Sigmoid colon (tissue), 7 donors: ENCODE data around the gene CXorf38. TPM values are rescaled to one million over a fixed set of nuclear protein-coding genes. Genes with fewer than 3 reads are reported as not detected.
A peak's percentile ranks its signal among the peaks of the same experiment; 100 is the strongest.

Experiments used
- DNase-seq: peaks from one replicate; pipeline ENCODE4 v3.0.0-alpha.2; 2019
- H3K27ac ChIP-seq, 4 donors: fragments of 200-600 bp; sonication (generic); one replicate each; pipeline ENCODE4 v1.5.1; 2016 to 2019; ENCODE audit warnings: mild to moderate bottlenecking in 1 of 4
- H3K27me3 ChIP-seq, 3 donors: fragments of 200-600 bp; sonication (generic); one replicate each; pipeline ENCODE4 v1.5.1; 2019; ENCODE audit warnings: mild to moderate bottlenecking in 1 of 3
- H3K36me3 ChIP-seq, 4 donors: fragments of 200-600 bp; sonication (generic); one replicate each; pipeline ENCODE4 v1.5.1; 2016 to 2019
- H3K4me1 ChIP-seq, 4 donors: fragments of 200-600 bp; sonication (generic); one replicate each; pipeline ENCODE4 v1.5.1; 2017 to 2019
- H3K4me3 ChIP-seq, 4 donors: fragments of 200-600 bp; sonication (generic); one replicate each; pipeline ENCODE4 v1.5.1; 2017 to 2019; ENCODE audit warnings: mild to moderate bottlenecking in 2 of 4, moderate library complexity in 1 of 4
- H3K9me3 ChIP-seq, 4 donors: fragments of 200-600 bp in 3 of 4; sonication (generic) in 3 of 4; one replicate each; pipeline versions ENCODE4 v1.5.1 to v1.6.1; 2013 to 2019
- EP300 ChIP-seq, 4 donors: sonication (generic); formaldehyde crosslinking; IDR thresholded peaks; one replicate each; pipeline ENCODE4 v1.6.1; 2017; ENCODE audit warnings: antibody characterized with exemption in 4 of 4
- POLR2A ChIP-seq, 2 donors: fragments of 450-650 bp; IDR thresholded peaks; one replicate each; pipeline ENCODE4 v1.6.1; 2016; ENCODE audit warnings: antibody characterized with exemption in 2 of 2, mild to moderate bottlenecking in 2 of 2, moderate library complexity in 2 of 2
- POLR2AphosphoS5 ChIP-seq, 4 donors: sonication (generic); formaldehyde crosslinking; IDR thresholded peaks; one replicate each; pipeline ENCODE4 v1.6.1; 2017; ENCODE audit warnings: antibody characterized with exemption in 4 of 4
- WGBS, 2 donors: extraction: QIAGEN DNeasy Blood & Tissue Kit; methylation state at CpG; one replicate each; pipeline ENCODE4 v1.1.7; 2013; 5-methylcytosine and 5-hydroxymethylcytosine counted together
- intact Hi-C: fragments of 100-400 bp; cut with DNase I; formaldehyde crosslinking; loops from one replicate; pipeline ENCODE4 v1.15.1; 2023
- polyA plus RNA-seq, 3 donors: library from polyadenylated mRNA; stranded (reverse); fragments of 200-250 nt; gene quantifications; one replicate each; pipeline ENCODE4 v1.2.3, GENCODE V29; 2013
- total RNA-seq, 4 donors: library from RNA; depleted of rRNA; stranded (reverse); fragments of >200 nt; gene quantifications; one replicate each; pipeline ENCODE4 v1.1.0, GENCODE V29; 2016
- TF ChIP-seq, protein P1 (sequence below), 4 experiments: fragments of 450-650 bp in 3 of 4; fragments of 200-600 bp in 1 of 4; IDR thresholded peaks; one replicate each; pipeline ENCODE4 v1.5.1; 2016 to 2019; ENCODE audit warnings: antibody characterized with exemption in 4 of 4, mild to moderate bottlenecking in 3 of 4, moderate library complexity in 2 of 4
- donor health status: healthy with polysubstance abuse.
- donor health status: Bipolar disorder and iron deficiency.
- donor health status: healthy.

CXorf38 gene
- 10 to 100 TPM in 1 of 4 donors, 1 to 10 TPM in 3; 9.2 to 11.4 (median 9.8) TPM for total RNA-seq
- 10 to 100 TPM in 1 of 3 donors, 1 to 10 TPM in 2; 7.6 to 13.0 (median 9.6) TPM for polyA plus RNA-seq

GRCh38 chrX:40647307-40648197 is at the start of gene CXorf38:
Gene CXorf38 (minus strand): TSS chrX:40647561. CDS start chrX:40647520, 41 bp downstream.
- Histone ChIP-seq H3K9me3 (no peaks in the 10 kb centered on the region), H3K36me3 (no peaks in the 10 kb centered on the region), H3K4me1 (peaks cover 0 to 46% (median 19%) of the 10 kb centered on the region in 4 donors), H3K4me3 (peak within 1 kb of the TSS; percentile 56 to 90 (median 78)), H3K27ac (peak within 1 kb of the TSS; percentile 82 to 89 (median 85)), H3K27me3 (no peaks in the 10 kb centered on the region)
- DNase-seq = peak; percentile 97
- TF ChIP-seq EP300 (IDR thresholded peaks at IDR 0.05) (peak in 1 of 4 donors; percentile 51), POLR2A (IDR thresholded peaks at IDR 0.05) (peak in 1 of 2 donors; percentile 40), POLR2AphosphoS5 (IDR thresholded peaks at IDR 0.05) (peak; percentile 74 to 86 (median 84))
- TF ChIP-seq, protein P1, sequence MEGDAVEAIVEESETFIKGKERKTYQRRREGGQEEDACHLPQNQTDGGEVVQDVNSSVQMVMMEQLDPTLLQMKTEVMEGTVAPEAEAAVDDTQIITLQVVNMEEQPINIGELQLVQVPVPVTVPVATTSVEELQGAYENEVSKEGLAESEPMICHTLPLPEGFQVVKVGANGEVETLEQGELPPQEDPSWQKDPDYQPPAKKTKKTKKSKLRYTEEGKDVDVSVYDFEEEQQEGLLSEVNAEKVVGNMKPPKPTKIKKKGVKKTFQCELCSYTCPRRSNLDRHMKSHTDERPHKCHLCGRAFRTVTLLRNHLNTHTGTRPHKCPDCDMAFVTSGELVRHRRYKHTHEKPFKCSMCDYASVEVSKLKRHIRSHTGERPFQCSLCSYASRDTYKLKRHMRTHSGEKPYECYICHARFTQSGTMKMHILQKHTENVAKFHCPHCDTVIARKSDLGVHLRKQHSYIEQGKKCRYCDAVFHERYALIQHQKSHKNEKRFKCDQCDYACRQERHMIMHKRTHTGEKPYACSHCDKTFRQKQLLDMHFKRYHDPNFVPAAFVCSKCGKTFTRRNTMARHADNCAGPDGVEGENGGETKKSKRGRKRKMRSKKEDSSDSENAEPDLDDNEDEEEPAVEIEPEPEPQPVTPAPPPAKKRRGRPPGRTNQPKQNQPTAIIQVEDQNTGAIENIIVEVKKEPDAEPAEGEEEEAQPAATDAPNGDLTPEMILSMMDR (IDR thresholded peaks at IDR 0.05) = no peak
- 1 to 2% methylated on average over 66 of the region's 66 CpGs for WGBS, 2 donors
- intact Hi-C loops = loop anchor here (1.0 to 10.0 kb wide), 5 partner anchors 90 to 797 kb away; partner anchors contain the start of genes DDX3X, MED14 and NYX

DNA sequence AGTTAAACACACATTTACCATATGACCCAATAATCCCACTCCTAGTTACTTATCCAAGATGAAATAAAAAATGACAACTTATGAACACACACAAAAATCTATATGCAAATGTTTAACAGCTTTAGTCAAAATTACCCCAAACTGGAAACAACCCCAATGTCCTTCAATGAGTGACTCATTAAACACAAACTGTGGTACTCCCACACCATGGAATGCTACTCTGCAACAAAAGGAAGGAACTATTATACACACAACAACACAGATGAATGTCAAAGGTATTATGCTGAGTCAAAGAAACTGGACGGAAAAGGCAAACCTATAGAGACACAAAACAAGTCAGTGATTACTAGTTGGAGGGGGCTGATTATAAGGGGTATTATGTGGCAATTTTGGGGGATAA is 47.4 kb upstream of the CXorf38 start:
- Histone ChIP-seq H3K27ac (no peak overlapping the region), H3K9me3 (no peaks in the 10 kb centered on the region), H3K27me3 (no peaks in the 10 kb centered on the region), H3K4me3 (no peak overlapping the region), H3K36me3 (peaks cover 0 to 12% (median 0%) of the 10 kb centered on the region in 4 donors), H3K4me1 (no peaks in the 10 kb centered on the region)
- intact Hi-C loops = no loop called here
- 91% methylated on average over 1 of the region's 1 CpG for WGBS, 2 donors
- DNase-seq = no peak
- TF ChIP-seq, protein P1 (IDR thresholded peaks at IDR 0.05) = no peak
- TF ChIP-seq POLR2A (IDR thresholded peaks at IDR 0.05) (no peak), EP300 (IDR thresholded peaks at IDR 0.05) (no peak)

- DNase-seq = no peak
- H3K27me3 ChIP-seq = no peaks in the 10 kb centered on the region
- H3K4me1 ChIP-seq = no peaks in the 10 kb centered on the region
- TF ChIP-seq, protein P1 (IDR thresholded peaks at IDR 0.05) = no peak
- no peak for TF ChIP-seq POLR2A (IDR thresholded peaks at IDR 0.05)
- TF ChIP-seq POLR2AphosphoS5 (IDR thresholded peaks at IDR 0.05) = no peak
- no peak for TF ChIP-seq EP300 (IDR thresholded peaks at IDR 0.05)
- intact Hi-C loops = no loop called here
- H3K27ac ChIP-seq = no peak overlapping the region
- no peaks in the 10 kb centered on the region for H3K9me3 ChIP-seq
- no peak overlapping the region for H3K4me3 ChIP-seq
- H3K36me3 ChIP-seq = peaks cover 0 to 7% (median 3%) of the 10 kb centered on the region in 4 donors
These were observed 41.6 kb upstream of the CXorf38 start for GRCh38 chrX:40688929-40689328.

DNA sequence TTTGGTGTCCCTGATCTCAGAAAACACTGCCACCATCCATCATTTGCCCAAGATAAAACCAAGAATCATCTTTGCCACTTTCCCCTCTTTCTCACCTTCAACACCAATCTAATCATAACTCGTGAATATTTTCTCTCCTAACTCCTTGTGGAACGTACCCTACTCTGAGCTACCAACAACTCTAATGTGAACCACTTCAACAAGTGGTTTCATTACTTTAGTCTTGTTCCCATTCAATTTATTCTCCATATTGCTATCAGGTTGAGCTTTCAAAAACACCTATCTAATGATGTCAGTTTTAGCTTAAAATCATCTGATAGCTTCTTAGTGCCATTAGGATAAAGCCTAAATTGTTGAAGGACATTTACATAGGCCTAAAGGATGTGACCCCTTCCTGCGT is 39.8 kb upstream of the CXorf38 start:
- no peaks in the 10 kb centered on the region for H3K27me3 ChIP-seq
- DNase-seq = no peak
- H3K4me1 ChIP-seq = no peaks in the 10 kb centered on the region
- 96% methylated on average over 3 of the region's 3 CpGs for WGBS, 2 donors
- peaks cover 0 to 7% (median 3%) of the 10 kb centered on the region in 4 donors for H3K36me3 ChIP-seq
- H3K27ac ChIP-seq = no peak overlapping the region
- no peak overlapping the region for H3K4me3 ChIP-seq
- intact Hi-C loops = no loop called here
- no peak for TF ChIP-seq EP300 (IDR thresholded peaks at IDR 0.05)
- TF ChIP-seq, protein P1 (IDR thresholded peaks at IDR 0.05) = no peak
- TF ChIP-seq POLR2AphosphoS5 (IDR thresholded peaks at IDR 0.05) = no peak
- no peak for TF ChIP-seq POLR2A (IDR thresholded peaks at IDR 0.05)
- H3K9me3 ChIP-seq = no peaks in the 10 kb centered on the region
